B cell (primary cell): ENCODE data around the gene PTPRF. TPM values are rescaled to one million over a fixed set of nuclear protein-coding genes. Genes with fewer than 3 reads are reported as not detected.

Experiments used
- ATAC-seq: fragments of 200-7000 bp; cut with Tn5 transposase; one replicate; pipeline ENCODE4 v1.10.0; 2021; ENCODE audit warnings: low read depth, mild to moderate bottlenecking, moderate number of reproducible peaks, moderate library complexity
- CTCF ChIA-PET: fragments of 350-600 bp; sonication (Branson Sonifier 250); formaldehyde crosslinking; loops from one replicate; lab custom pipeline; 2021; ENCODE audit warnings: antibody characterized with exemption, inconsistent platforms; lab: Charles Lee
- POLR2A ChIA-PET: fragments of 350-600 bp; sonication (Branson Sonifier 250); formaldehyde crosslinking; loops from one replicate; lab custom pipeline; 2021; ENCODE audit warnings: antibody characterized with exemption; lab: Charles Lee
- DNase-seq: peaks from one replicate; pipeline ENCODE4 v3.0.0; 2013
- H2AFZ ChIP-seq: 2 replicates; pipeline ENCODE4 v1.6.1; 2012; ENCODE audit warnings: mild to moderate bottlenecking, low read depth, low read length; ENCODE audit not compliant: insufficient read depth, poor library complexity, severe bottlenecking
- H3K27ac ChIP-seq, 2 donors: 1 replicate in 1 of 2; 2 replicates in 1 of 2; pipeline ENCODE4 v1.5.1; 2012 to 2013; ENCODE audit warnings: low read length in 2 of 2, mild to moderate bottlenecking in 2 of 2, moderate library complexity in 1 of 2
- H3K27me3 ChIP-seq, 4 experiments: fragments of 200-600 bp in 1 of 4; sonication (generic) in 1 of 4; replicated peaks in 1 of 4; 1 replicate in 2 of 4; 2 replicates in 2 of 4; pipeline versions ENCODE4 v1.6.1 to v1.7.0; 2013 to 2016; ENCODE audit warnings: low read length in 3 of 4, mild to moderate bottlenecking in 2 of 4, mixed read lengths in 1 of 4, moderate library complexity in 1 of 4; ENCODE audit not compliant: insufficient read depth in 4 of 4, control insufficient read depth in 3 of 4; ENCODE audit errors: control extremely low read depth in 1 of 4
- H3K36me3 ChIP-seq, 2 experiments: replicated peaks in 1 of 2; 1 replicate in 1 of 2; 2 replicates in 1 of 2; pipeline versions ENCODE4 v1.6.1 to v1.7.1; 2013; ENCODE audit warnings: low read length in 1 of 2; ENCODE audit not compliant: insufficient read depth in 2 of 2, control insufficient read depth in 1 of 2; ENCODE audit errors: control extremely low read depth in 1 of 2, extremely low read depth in 1 of 2
- H3K4me1 ChIP-seq, 2 donors: fragments of 200-600 bp in 1 of 2; sonication (generic) in 1 of 2; 1 replicate in 1 of 2; 2 replicates in 1 of 2; pipeline versions ENCODE4 v1.5.1 to v1.6.1; 2013 to 2017; ENCODE audit warnings: low read length in 2 of 2; ENCODE audit not compliant: control insufficient read depth in 2 of 2, insufficient read depth in 2 of 2
- H3K4me2 ChIP-seq: replicated peaks from 2 replicates; pipeline ENCODE3; 2012; ENCODE audit warnings: mild to moderate bottlenecking, low read depth, low read length; ENCODE audit not compliant: poor library complexity, severe bottlenecking
- H3K4me3 ChIP-seq, 5 experiments: fragments of 200-600 bp in 1 of 5; sonication (generic) in 1 of 5; 1 replicate in 3 of 5; 2 replicates in 2 of 5; pipeline versions ENCODE4 v1.5.1 to v1.7.0; 2011 to 2016; ENCODE audit warnings: low read length in 4 of 5, mild to moderate bottlenecking in 4 of 5, low read depth in 2 of 5, control low read depth in 1 of 5, moderate library complexity in 1 of 5; ENCODE audit not compliant: insufficient read depth in 1 of 5; ENCODE audit errors: control extremely low read depth in 1 of 5, extremely low read depth in 1 of 5
- H3K79me2 ChIP-seq: fragments of 200-600 bp; sonication (generic); one replicate; pipeline ENCODE4 v1.6.0; 2016; ENCODE audit warnings: low read length; ENCODE audit not compliant: control insufficient read depth, insufficient read depth
- H3K9ac ChIP-seq: fragments of 200-600 bp; sonication (generic); 2 replicates; pipeline ENCODE4 v1.6.1; 2017; ENCODE audit warnings: mild to moderate bottlenecking, low read length, moderate library complexity
- H3K9me3 ChIP-seq, 3 donors: one replicate each; pipeline versions ENCODE4 v1.6.1 to v1.7.1; 2013; ENCODE audit warnings: low read length in 2 of 3; ENCODE audit not compliant: control insufficient read depth in 2 of 3, insufficient read depth in 1 of 3; ENCODE audit errors: control extremely low read depth in 1 of 3
- H4K20me1 ChIP-seq: 2 replicates; pipeline ENCODE4 v1.6.0; 2012; ENCODE audit warnings: mild to moderate bottlenecking, low read length; ENCODE audit not compliant: insufficient read depth, control insufficient read depth, poor library complexity, severe bottlenecking
- H3K27ac Mint-ChIP-seq: one replicate; pipeline ENCODE4 v1.8.0; 2021; ENCODE audit warnings: mixed read lengths
- H3K27me3 Mint-ChIP-seq: one replicate; pipeline ENCODE4 v1.8.0; 2021; ENCODE audit warnings: mixed read lengths
- H3K4me1 Mint-ChIP-seq: one replicate; pipeline ENCODE4 v1.8.0; 2021; ENCODE audit warnings: mixed read lengths
- H3K4me3 Mint-ChIP-seq: one replicate; pipeline ENCODE4 v1.8.0; 2021; ENCODE audit warnings: mixed read lengths
- H3K9me3 Mint-ChIP-seq: one replicate; pipeline ENCODE4 v1.8.0; 2022; ENCODE audit warnings: mixed read lengths; ENCODE audit not compliant: insufficient read depth
- EZH2 ChIP-seq: IDR thresholded peaks from 2 replicates; pipeline ENCODE4 v1.6.1; 2012; ENCODE audit warnings: borderline replicate concordance, low read depth, mild to moderate bottlenecking, moderate library complexity, low read length; ENCODE audit not compliant: insufficient read depth, poor library complexity, severe bottlenecking
- WGBS: methylation state at CpG from one replicate; pipeline ENCODE4 v1.1.5; 2013; ENCODE audit warnings: missing lambda C conversion rate; ENCODE audit not compliant: insufficient coverage; 5-methylcytosine and 5-hydroxymethylcytosine counted together
- intact Hi-C: fragments of 100-400 bp; cut with micrococcal nuclease; formaldehyde crosslinking; loops from one replicate; pipeline ENCODE4 v1.10.0; 2022
- polyA plus RNA-seq: library from polyadenylated mRNA; depleted of rRNA; stranded (reverse); fragments of >200 nt; gene quantifications from 2 replicates; pipeline ENCODE4 v1.2.3, GENCODE V29; 2012
- total RNA-seq, 2 donors: library from RNA; stranded (reverse); fragments of 120-200 nt in 1 of 2; gene quantifications; 1 replicate in 1 of 2; 2 replicates in 1 of 2; pipeline versions ENCODE4 v1.2.3 to v1.2.4, GENCODE V29; 2013 to 2022
- TF ChIP-seq, protein P1 (sequence below): fragments of 200-600 bp; IDR thresholded peaks from one replicate; pipeline ENCODE4 v1.8.0; 2022; ENCODE audit warnings: antibody characterized with exemption, mild to moderate bottlenecking

Gene PTPRF
- total and polyA plus RNA-seq, 2 donors (not counting 1 experiment from before 2014, with no cell fraction given), result 0.07 to 0.13 TPM

DNA sequence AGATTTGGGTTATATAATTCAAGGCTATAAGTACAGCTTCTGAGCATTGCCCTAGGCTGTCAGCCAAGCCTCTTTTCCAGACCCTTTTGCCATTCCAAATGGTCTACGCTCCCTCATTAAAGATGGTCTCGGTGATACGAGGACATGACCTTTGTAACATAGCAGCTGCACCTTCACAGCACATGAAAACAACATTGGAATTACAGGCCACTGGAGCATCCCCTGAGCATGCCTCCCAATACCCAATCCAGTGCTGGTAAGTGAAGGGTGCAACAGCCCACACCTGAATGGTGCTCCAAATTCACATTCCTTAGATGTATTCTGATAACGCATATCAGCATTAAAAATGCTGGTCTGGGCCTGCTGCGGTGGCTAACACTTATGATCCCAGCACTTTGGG lies 20.1 kb upstream of the PTPRF start:
- Histone ChIP-seq H3K36me3 (no peaks in the 10 kb centered on the region), H3K9ac (no peak overlapping the region), H3K27me3 (no peaks in the 10 kb centered on the region), H3K4me3 (no peak overlapping the region), H4K20me1 (no peaks in the 10 kb centered on the region), H3K4me2 (no peak overlapping the region), H3K27ac (no peak overlapping the region), H3K9me3 (peaks cover 0 to 5% (median 4%) of the 10 kb centered on the region in 3 donors), H3K79me2 (no peaks in the 10 kb centered on the region), H2AFZ (no peak overlapping the region), H3K4me1 (no peaks in the 10 kb centered on the region)
- POLR2A ChIA-PET, result no interaction called here
- WGBS, result 96% methylated on average over 3 of the region's 5 CpGs
- H3K4me3 Mint-ChIP-seq, result no peak overlapping the region
- no peak overlapping the region for H3K27ac Mint-ChIP-seq
- CTCF ChIA-PET, result no interaction called here
- no peaks in the 10 kb centered on the region for H3K4me1 Mint-ChIP-seq
- intact Hi-C loops, result no loop called here
- DNase-seq (no peak), ATAC-seq (no peak)
- H3K9me3 Mint-ChIP-seq, result peaks cover 3% of the 10 kb centered on the region
- no peak for TF ChIP-seq EZH2
- TF ChIP-seq, protein P1, sequence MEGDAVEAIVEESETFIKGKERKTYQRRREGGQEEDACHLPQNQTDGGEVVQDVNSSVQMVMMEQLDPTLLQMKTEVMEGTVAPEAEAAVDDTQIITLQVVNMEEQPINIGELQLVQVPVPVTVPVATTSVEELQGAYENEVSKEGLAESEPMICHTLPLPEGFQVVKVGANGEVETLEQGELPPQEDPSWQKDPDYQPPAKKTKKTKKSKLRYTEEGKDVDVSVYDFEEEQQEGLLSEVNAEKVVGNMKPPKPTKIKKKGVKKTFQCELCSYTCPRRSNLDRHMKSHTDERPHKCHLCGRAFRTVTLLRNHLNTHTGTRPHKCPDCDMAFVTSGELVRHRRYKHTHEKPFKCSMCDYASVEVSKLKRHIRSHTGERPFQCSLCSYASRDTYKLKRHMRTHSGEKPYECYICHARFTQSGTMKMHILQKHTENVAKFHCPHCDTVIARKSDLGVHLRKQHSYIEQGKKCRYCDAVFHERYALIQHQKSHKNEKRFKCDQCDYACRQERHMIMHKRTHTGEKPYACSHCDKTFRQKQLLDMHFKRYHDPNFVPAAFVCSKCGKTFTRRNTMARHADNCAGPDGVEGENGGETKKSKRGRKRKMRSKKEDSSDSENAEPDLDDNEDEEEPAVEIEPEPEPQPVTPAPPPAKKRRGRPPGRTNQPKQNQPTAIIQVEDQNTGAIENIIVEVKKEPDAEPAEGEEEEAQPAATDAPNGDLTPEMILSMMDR, result no peak
- H3K27me3 Mint-ChIP-seq, result peaks cover 32% of the 10 kb centered on the region

DNA sequence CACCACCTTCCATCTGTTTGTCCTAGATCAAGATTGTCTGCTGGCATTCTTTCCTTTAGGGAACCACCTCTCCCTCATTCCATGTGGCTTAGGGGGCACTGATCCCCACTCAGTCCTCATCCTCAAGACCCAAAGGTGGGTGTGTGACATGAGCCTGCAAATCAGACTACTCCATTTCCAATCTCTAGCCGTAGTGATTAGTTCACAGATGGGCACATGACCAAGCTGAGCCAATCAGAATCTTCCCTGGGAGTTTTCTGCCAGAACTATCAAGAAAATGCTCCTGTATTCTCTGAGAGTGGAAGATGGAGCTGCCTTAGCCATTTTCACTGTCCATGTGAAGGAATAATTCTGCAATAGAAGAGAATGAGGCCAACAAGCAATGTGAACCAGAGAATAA lies 19.3 kb upstream of the PTPRF start:
- intact Hi-C loops, result no loop called here
- ATAC-seq (no peak), DNase-seq (no peak)
- Mint-ChIP-seq H3K9me3 (peaks cover 3% of the 10 kb centered on the region), H3K4me3 (no peak overlapping the region), H3K4me1 (no peaks in the 10 kb centered on the region), H3K27ac (no peak overlapping the region), H3K27me3 (peaks cover 26% of the 10 kb centered on the region)
- Histone ChIP-seq H2AFZ (no peak overlapping the region), H3K27ac (no peak overlapping the region), H3K79me2 (no peaks in the 10 kb centered on the region), H3K9ac (no peak overlapping the region), H3K4me3 (no peak overlapping the region), H3K36me3 (no peaks in the 10 kb centered on the region), H4K20me1 (no peaks in the 10 kb centered on the region), H3K27me3 (no peaks in the 10 kb centered on the region), H3K9me3 (peaks cover 0 to 5% (median 4%) of the 10 kb centered on the region in 3 donors), H3K4me1 (no peaks in the 10 kb centered on the region), H3K4me2 (no peak overlapping the region)
- WGBS, result no CpG with 5 or more reads among the region's 1 CpG
- CTCF ChIA-PET, result no interaction called here
- TF ChIP-seq EZH2, result no peak
- TF ChIP-seq, protein P1, result no peak
- POLR2A ChIA-PET, result no interaction called here
